GM12878 (cell line): ENCODE measurements around the gene SP100. TPM values are rescaled to one million over a fixed set of nuclear protein-coding genes. Genes with fewer than 3 reads are reported as not detected.

ENCODE experiments used
- ATF7 ChIP-seq: fragments of 450-650 bp; IDR thresholded peaks from 2 replicates; pipeline ENCODE4 v1.6.1; 2016; ENCODE audit warnings: low read depth, mild to moderate bottlenecking
- BACH1 ChIP-seq: fragments of 450-650 bp; IDR thresholded peaks from 2 replicates; pipeline ENCODE4 v1.6.1; 2017; ENCODE audit warnings: mild to moderate bottlenecking, borderline replicate concordance
- CHD4 ChIP-seq: fragments of 200-600 bp; sonication (generic); IDR thresholded peaks from 2 replicates; pipeline ENCODE4 v1.6.1; 2016; ENCODE audit warnings: mild to moderate bottlenecking
- DPF2 ChIP-seq: fragments of 450-650 bp; IDR thresholded peaks from 2 replicates; pipeline ENCODE4 v1.6.1; 2017; ENCODE audit warnings: mild to moderate bottlenecking
- EED ChIP-seq: sonication (generic); IDR thresholded peaks from 2 replicates; pipeline ENCODE4 v1.6.1; 2016; ENCODE audit warnings: antibody characterized with exemption, low read depth
- GATAD2B ChIP-seq: fragments of 450-650 bp; conservative IDR thresholded peaks from 2 replicates; pipeline ENCODE4 v1.6.1; 2017; ENCODE audit warnings: low read depth, mild to moderate bottlenecking, moderate library complexity
- KDM1A ChIP-seq: fragments of 200-600 bp; sonication (generic); IDR thresholded peaks from 2 replicates; pipeline ENCODE4 v1.6.1; 2016; ENCODE audit warnings: borderline replicate concordance
- MEF2A ChIP-seq: IDR thresholded peaks from 2 replicates; pipeline ENCODE4 v1.6.1; 2011; ENCODE audit warnings: low read depth, mild to moderate bottlenecking, low read length, moderate library complexity; ENCODE audit not compliant: insufficient read depth
- NBN ChIP-seq: fragments of 450-650 bp; IDR thresholded peaks from 2 replicates; pipeline ENCODE4 v1.6.1; 2016
- POU2F2 ChIP-seq: IDR thresholded peaks from 3 replicates; pipeline ENCODE4 v1.6.1; 2011; ENCODE audit warnings: low read depth, mild to moderate bottlenecking, low read length, borderline replicate concordance
- RAD21 ChIP-seq: IDR thresholded peaks from 2 replicates; pipeline ENCODE4 v1.6.1; 2011; ENCODE audit warnings: mild to moderate bottlenecking, low read depth, low read length, moderate library complexity; ENCODE audit not compliant: insufficient read depth
- RB1 ChIP-seq: fragments of 450-650 bp; formaldehyde crosslinking; IDR thresholded peaks from 2 replicates; pipeline ENCODE4 v1.6.1; 2017; ENCODE audit warnings: mild to moderate bottlenecking, borderline replicate concordance
- RBBP5 ChIP-seq: fragments of 200-600 bp; sonication (generic); conservative IDR thresholded peaks from 2 replicates; pipeline ENCODE4 v1.6.1; 2016
- SMAD5 ChIP-seq: IDR thresholded peaks from 2 replicates; pipeline ENCODE4 v1.6.1; 2016; ENCODE audit warnings: antibody characterized with exemption, low read depth
- SP1 ChIP-seq: IDR thresholded peaks from one replicate; pipeline ENCODE4 v1.6.1; 2011; ENCODE audit warnings: low read depth, low read length
- SREBF1 ChIP-seq: IDR thresholded peaks from 2 replicates; pipeline ENCODE4 v1.6.1; 2012; ENCODE audit warnings: mild to moderate bottlenecking, low read length
- polyA plus RNA-seq, 11 experiments: library from polyadenylated mRNA; depleted of rRNA in 4 of 11; unstranded in 6 of 11; stranded (reverse) in 5 of 11; fragments of >200 nt; fragmentation: Nextera tagmentation in 4 of 11; fragmentation: Illumina TruSeq in 1 of 11; extraction: Ambion mirVana in 4 of 11; extraction: Trizol in 1 of 11; gene quantifications; 1 replicate in 1 of 11; 2 replicates in 10 of 11; pipeline versions ENCODE4 v1.2.1 to v1.2.3, GENCODE V29; 2011 to 2016; ENCODE audit warnings: inconsistent platforms in 2 of 11, missing spikeins in 2 of 11, low read depth in 1 of 11
- total RNA-seq, 4 experiments: library from RNA; depleted of rRNA in 3 of 4; stranded (reverse); fragments of >200 nt in 3 of 4; fragmentation: Illumina TruSeq in 1 of 4; extraction: Trizol in 1 of 4; gene quantifications; 2 replicates each; pipeline versions ENCODE4 v1.2.1 to v1.2.3, GENCODE V29; 2013 to 2021
- TF ChIP-seq, protein P1 (sequence below): IDR thresholded peaks from 2 replicates; pipeline ENCODE4 v1.6.1; 2011; ENCODE audit warnings: mild to moderate bottlenecking, low read depth, low read length, moderate library complexity; ENCODE audit not compliant: insufficient replicate concordance
- TF ChIP-seq, protein P2 (sequence below): IDR thresholded peaks from 2 replicates; pipeline ENCODE4 v1.6.1; 2012; ENCODE audit warnings: low read depth, low read length, improper control_type of control experiment
- TF ChIP-seq, protein P3 (sequence below): fragments of 450-650 bp; IDR thresholded peaks from 2 replicates; pipeline ENCODE4 v1.6.1; 2017; ENCODE audit warnings: mild to moderate bottlenecking, low read depth, inconsistent platforms; ENCODE audit not compliant: poor library complexity, severe bottlenecking
- TF ChIP-seq, protein P4 (sequence below): IDR thresholded peaks from 2 replicates; pipeline ENCODE4 v1.6.1; 2012; ENCODE audit warnings: mild to moderate bottlenecking, low read depth, low read length

SP100 gene
- total and polyA plus RNA-seq, 10 of the 15 experiments (the other 5 are each of a cell fraction or from before 2014, with no cell fraction given) = 109 to 239 (median 180) TPM

GRCh38 chr2:230447455-230448451, 31.8 kb downstream of the SP100 start (continued):
- TF ChIP-seq, protein P1, sequence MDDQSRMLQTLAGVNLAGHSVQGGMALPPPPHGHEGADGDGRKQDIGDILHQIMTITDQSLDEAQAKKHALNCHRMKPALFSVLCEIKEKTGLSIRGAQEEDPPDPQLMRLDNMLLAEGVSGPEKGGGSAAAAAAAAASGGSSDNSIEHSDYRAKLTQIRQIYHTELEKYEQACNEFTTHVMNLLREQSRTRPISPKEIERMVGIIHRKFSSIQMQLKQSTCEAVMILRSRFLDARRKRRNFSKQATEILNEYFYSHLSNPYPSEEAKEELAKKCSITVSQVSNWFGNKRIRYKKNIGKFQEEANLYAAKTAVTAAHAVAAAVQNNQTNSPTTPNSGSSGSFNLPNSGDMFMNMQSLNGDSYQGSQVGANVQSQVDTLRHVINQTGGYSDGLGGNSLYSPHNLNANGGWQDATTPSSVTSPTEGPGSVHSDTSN = no peak
- TF ChIP-seq KDM1A (no peak), EED (peak; percentile 77; the same call in 1 of the 2 replicates), BACH1 (peak; percentile 69; the same call in 1 of the 2 replicates), RB1 (peak; percentile 50; the same call in 1 of the 2 replicates), RAD21 (no peak), NBN (peak; percentile 97), SP1 (no peak), SREBF1 (no peak), MEF2A (peak; percentile 74; the same call in 1 of the 2 replicates), DPF2 (peak; percentile 94), ATF7 (peak; percentile 90), GATAD2B (no peak; the same call in 1 of the 2 replicates), POU2F2 (peak; percentile 58; the same call in 1 of the 3 replicates), CHD4 (no peak), SMAD5 (0 out of 2 replicates have a peak, but pooled peaks have one; percentile 31), RBBP5 (no peak)
- TF ChIP-seq, protein P2, sequence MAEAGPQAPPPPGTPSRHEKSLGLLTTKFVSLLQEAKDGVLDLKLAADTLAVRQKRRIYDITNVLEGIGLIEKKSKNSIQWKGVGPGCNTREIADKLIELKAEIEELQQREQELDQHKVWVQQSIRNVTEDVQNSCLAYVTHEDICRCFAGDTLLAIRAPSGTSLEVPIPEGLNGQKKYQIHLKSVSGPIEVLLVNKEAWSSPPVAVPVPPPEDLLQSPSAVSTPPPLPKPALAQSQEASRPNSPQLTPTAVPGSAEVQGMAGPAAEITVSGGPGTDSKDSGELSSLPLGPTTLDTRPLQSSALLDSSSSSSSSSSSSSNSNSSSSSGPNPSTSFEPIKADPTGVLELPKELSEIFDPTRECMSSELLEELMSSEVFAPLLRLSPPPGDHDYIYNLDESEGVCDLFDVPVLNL = no peak
- TF ChIP-seq, protein P3, sequence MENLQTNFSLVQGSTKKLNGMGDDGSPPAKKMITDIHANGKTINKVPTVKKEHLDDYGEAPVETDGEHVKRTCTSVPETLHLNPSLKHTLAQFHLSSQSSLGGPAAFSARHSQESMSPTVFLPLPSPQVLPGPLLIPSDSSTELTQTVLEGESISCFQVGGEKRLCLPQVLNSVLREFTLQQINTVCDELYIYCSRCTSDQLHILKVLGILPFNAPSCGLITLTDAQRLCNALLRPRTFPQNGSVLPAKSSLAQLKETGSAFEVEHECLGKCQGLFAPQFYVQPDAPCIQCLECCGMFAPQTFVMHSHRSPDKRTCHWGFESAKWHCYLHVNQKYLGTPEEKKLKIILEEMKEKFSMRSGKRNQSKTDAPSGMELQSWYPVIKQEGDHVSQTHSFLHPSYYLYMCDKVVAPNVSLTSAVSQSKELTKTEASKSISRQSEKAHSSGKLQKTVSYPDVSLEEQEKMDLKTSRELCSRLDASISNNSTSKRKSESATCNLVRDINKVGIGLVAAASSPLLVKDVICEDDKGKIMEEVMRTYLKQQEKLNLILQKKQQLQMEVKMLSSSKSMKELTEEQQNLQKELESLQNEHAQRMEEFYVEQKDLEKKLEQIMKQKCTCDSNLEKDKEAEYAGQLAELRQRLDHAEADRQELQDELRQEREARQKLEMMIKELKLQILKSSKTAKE = peak; percentile 82
- TF ChIP-seq, protein P4, sequence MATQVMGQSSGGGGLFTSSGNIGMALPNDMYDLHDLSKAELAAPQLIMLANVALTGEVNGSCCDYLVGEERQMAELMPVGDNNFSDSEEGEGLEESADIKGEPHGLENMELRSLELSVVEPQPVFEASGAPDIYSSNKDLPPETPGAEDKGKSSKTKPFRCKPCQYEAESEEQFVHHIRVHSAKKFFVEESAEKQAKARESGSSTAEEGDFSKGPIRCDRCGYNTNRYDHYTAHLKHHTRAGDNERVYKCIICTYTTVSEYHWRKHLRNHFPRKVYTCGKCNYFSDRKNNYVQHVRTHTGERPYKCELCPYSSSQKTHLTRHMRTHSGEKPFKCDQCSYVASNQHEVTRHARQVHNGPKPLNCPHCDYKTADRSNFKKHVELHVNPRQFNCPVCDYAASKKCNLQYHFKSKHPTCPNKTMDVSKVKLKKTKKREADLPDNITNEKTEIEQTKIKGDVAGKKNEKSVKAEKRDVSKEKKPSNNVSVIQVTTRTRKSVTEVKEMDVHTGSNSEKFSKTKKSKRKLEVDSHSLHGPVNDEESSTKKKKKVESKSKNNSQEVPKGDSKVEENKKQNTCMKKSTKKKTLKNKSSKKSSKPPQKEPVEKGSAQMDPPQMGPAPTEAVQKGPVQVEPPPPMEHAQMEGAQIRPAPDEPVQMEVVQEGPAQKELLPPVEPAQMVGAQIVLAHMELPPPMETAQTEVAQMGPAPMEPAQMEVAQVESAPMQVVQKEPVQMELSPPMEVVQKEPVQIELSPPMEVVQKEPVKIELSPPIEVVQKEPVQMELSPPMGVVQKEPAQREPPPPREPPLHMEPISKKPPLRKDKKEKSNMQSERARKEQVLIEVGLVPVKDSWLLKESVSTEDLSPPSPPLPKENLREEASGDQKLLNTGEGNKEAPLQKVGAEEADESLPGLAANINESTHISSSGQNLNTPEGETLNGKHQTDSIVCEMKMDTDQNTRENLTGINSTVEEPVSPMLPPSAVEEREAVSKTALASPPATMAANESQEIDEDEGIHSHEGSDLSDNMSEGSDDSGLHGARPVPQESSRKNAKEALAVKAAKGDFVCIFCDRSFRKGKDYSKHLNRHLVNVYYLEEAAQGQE = no peak
